Hepatocyte (in vitro differentiated cells): ENCODE data around the gene DKK2.

Source experiments
- CTCF ChIP-seq: fragments of 200-600 bp; sonication (generic); IDR thresholded peaks from 2 replicates; pipeline ENCODE4 v1.5.1; 2016; ENCODE audit warnings: antibody characterized with exemption, mild to moderate bottlenecking; ENCODE audit not compliant: poor library complexity
- EZH2phosphoT487 ChIP-seq: fragments of 200-600 bp; sonication (generic); IDR thresholded peaks from one replicate; pipeline ENCODE4 v1.6.1; 2018; ENCODE audit warnings: antibody characterized with exemption, mild to moderate bottlenecking, low read depth, moderate library complexity; ENCODE audit not compliant: unreplicated experiment, severe bottlenecking

- no peak for TF ChIP-seq CTCF
- no peak for TF ChIP-seq EZH2phosphoT487
Measured at GRCh38 chr4:106981431-106981830, 54.7 kb downstream of the DKK2 start.
